IPS-11a (cell line): ENCODE results near the gene MED8.
"Not testable (repeated sequence)": the region's sequence is repeated elsewhere in the genome, so short reads cannot be mapped to it uniquely, and the experiment has no call there.

ENCODE experiments used
- H3K4me3 ChIP-seq: one replicate; pipeline ENCODE4 v1.5.1; 2013; ENCODE audit warnings: low read depth, low read length, control low read depth

The MED8 gene

DNA sequence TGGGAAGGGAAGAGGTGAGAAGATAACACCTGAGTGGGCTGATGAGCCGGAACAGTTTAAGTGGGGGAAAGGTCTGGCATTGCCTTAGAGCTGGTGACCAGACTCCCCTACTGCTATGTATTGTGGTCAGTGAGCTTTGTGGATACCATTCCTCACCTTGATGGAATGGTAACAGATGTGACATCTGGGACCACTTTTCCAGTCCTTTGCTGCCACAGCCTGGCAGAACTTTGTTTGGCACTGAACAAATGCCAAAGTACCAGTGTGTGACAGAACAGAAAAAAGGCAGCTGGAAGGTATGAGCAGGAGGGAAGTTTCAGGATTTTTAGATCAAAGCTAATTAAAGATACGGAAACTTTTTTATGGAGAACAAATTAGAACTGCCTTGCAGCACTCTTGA, 6.2 kb downstream of the MED8 start:
- no peak overlapping the region for H3K4me3 ChIP-seq

- H3K4me3 ChIP-seq: no peak overlapping the region
These were observed 7.4 kb downstream of the MED8 start for GRCh38 chr1:43382027-43382779.

DNA sequence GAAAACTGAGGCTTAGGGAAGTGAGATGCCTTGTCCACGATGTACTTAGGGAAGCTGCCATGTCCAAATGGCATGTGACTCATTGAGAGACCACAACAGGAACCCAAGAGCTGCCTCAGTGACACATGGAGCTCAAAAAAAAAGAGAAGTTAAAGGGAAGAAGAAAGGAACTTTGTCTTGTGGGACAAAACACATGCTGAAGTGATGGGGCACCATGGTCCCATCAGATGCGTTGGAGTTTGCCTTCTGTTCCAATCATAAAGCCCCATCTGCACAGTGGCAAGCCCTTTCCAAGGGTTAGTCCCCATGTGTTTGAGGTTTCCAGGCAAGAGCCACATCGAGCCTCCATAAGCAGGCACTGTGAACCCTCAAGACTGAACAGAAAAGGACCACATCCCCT, 8.0 kb downstream of the MED8 start:
- no peak overlapping the region for H3K4me3 ChIP-seq

GRCh38 chr1:43379476-43379875, 10.1 kb downstream of the MED8 start:
- H3K4me3 ChIP-seq: no peak overlapping the region

DNA sequence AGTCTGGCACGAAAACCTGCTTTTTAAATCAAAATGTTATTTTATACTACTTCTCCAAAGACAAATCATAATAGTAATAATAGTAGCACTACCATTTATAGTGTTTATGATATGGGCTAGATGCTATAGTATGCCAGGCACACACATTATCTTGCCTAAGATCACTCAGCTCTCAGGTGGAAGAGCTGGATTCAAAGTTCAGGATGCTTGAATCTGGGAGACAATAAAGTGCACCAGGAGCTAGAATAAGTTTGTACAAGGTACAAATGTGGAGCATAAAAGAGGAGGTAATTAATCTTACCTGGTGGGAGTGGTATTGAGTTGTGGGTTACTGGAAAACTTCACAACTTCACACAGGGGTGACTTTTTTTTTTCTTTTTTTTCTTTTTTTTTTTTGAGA, 11.8 kb downstream of the MED8 start:
- H3K4me3 ChIP-seq: no peak overlapping the region

DNA sequence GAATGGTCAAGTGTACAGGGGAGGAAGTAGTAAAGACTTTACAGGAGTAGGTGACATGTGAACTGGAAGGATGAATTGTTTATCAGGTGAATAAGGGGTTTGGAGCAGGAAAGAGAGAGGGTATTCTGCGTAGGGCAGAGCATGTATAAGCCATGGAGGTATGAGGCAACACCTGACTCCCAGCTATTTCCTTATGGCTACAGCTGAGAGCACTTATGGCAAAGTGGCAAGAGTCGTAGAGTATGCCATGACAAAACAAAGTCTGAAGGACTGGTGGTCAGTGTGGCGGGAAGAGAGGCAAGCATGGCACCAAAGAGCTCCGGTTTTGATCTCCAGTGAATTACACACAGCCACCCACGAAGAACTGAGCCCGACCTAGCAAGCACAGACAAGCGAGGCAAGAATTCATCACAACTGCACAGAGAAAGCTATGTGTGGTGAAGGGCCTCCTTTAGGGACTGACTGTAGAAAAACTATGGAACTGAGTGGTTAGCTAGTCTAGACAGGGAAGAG, 12.8 kb downstream of the MED8 start:
- no peak overlapping the region for H3K4me3 ChIP-seq

DNA sequence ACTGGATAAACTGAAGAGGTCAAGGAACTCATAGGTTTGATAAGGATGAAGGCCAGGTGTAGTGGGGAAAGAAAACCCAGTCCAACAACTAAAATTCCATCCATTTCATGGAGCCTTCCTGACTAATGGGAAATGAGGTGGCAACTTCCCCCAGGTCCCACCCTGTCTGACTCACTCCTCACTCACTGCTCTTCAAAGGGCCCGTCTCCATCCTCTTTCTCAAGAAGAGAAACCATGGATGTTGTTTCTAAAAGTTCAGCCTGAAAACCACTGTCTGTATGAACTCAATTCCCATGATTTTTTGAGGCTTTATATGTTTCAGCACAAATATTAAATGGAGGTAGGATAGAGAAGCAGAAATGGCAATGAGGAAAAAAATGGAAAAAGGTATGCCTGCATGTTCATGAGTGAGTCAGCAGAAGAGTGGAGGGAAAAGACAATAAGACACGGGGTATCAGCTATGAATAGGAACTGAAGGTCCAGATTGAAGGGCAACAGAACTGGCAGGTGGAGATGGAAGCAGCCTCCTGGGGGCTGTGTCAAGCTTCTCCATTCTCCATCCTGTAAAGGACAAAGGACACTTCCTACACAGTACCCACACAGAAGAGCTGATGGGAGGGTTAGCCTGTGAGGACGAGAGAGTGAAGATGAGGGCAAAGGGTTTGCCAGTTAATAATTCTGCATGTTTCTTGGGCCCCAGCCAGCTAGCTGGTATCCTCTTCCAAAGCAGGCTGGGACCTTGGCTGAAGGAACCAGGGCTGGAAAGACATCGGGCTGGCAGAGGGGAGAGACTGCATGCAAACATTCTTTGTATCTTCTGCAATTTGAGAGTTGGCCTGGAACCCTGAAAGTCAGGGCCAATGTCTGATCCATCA, 16.3 kb downstream of the MED8 start:
- no peak overlapping the region for H3K4me3 ChIP-seq

DNA sequence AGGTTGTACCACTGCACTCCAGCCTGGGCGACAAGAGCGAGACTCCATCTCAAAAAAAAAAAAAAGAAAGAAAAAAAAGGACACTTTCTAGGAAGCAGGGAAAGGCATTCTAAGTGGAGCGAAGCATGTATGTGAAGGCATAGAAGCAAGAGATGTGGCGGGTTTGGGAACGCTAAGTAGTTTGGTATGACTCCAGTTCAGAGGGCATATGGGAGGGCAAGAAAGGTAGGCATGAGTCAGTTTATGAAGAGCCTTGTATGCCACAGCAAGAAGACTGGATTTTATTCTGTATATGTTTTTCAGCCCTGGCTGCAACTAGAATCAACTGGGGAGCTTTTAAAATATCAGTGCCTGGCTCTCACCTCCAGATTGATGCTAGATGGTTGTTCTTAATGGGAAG, 17.4 kb downstream of the MED8 start:
- no peak overlapping the region for H3K4me3 ChIP-seq

DNA sequence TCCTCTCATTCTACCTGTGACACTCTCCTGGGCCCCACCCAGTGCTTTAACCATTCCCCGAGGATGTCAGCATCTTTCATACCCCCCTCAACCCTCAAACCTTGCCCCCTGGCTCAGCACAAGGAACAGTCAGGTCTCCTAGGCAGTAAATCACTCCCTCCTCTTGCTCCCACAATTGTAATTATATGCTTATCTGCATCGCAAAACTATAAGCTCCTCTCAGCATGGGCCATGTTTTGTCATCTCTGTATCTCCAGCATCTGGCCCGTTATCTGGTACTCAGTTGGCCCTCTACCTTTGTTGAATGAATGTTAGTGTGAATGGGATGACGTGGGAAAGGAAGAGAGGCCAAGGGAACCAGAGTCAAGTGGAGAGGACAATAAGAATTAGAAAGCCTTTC, 19.0 kb downstream of the MED8 start:
- no peak overlapping the region for H3K4me3 ChIP-seq

DNA sequence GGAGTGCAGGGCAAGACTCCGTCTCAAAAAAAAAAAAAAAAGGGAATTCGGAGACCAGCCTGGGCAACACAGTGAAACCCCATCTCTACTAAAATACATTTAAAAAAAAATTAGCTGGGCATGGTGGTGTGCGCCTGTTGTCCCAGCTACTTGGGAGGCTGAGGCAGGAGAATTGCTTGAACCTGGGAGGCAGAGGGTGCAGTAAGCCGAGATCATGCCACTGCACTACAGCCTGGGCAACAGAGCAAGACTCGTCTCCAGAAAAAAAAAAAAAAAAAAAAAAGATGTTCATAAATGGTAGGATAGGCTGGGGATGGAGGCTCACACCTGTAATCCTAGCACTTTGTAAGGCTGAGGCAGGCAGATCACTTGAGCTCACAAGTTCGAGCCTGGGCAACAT, 19.8 kb downstream of the MED8 start:
- H3K4me3 ChIP-seq: not testable (repeated sequence)

DNA sequence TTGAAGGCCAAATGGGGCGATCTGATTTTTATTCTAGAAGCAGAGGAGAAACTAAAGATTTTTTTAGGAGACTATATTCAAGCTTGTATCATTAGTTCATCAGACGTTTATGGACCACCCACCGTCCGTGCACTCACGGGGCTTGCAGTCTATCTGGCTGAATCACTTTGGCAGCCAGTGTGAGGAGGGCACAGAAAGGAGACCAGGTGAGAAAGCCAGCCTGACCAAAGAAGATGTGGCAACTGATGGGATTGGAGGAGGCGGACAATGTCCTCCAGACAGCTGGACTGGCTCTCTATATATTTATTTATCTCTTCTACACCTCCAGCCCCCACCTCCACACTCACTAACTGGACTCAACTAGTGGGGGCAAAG, 21.0 kb downstream of the MED8 start:
- H3K4me3 ChIP-seq: peak overlapping the region; percentile 39

- peak within 1 kb of the TSS; percentile 72 for H3K4me3 ChIP-seq
These were observed 21.5 kb downstream of the MED8 start, which contains the start of gene ELOVL1 for GRCh38 chr1:43367904-43368645. TSS of gene ELOVL1 (minus strand) at chr1:43368011. CDS start at chr1:43365609, 2,402 bp downstream.

GRCh38 chr1:43367026-43367903, 22.3 kb downstream of the MED8 start:
- peak overlapping the region; percentile 72 for H3K4me3 ChIP-seq

DNA sequence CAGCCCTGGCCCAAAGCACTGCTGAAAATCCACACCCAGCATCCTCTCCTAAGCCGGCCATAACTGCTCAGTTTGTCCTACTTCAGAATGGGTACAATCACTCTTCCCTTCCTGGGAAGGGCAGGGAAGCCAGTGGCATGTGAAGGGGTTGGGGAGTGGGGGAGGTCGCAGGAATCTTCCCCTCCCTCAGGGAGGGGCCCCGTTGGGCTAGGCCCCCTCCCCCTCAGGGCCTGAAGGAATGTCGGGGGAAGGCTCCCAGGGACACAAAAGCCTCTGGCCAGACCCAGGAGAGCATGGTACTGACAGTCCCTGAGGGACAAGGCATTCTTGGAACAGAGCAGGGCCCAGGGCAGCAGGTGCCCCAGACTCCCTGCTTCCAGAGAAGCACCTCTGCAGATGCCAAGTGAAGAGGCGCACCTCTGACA, 23.0 kb downstream of the MED8 start:
- peak overlapping the region; percentile 72 for H3K4me3 ChIP-seq

DNA sequence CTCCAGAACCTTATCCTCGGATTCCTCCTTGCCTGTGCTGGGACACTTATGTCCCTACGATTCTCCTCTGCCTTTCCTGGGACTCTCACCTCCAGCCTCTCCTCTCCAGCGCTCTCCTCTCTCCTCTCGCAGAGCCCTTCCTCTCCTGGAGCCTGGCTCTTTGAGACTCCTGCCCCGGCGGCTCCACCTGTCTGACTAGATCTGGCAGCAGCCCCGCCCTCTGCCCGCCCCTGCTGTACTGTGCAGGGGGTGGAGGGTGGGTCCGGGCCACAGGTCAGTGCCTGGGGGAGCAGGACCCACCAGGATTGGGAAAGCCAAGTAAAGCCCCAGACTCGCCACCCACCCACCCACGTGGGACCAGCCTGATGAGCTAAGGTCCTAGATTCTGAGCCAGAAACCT, 23.4 kb downstream of the MED8 start:
- no peak overlapping the region for H3K4me3 ChIP-seq

GRCh38 chr1:43365678-43366077, 23.9 kb downstream of the MED8 start:
- H3K4me3 ChIP-seq: no peak overlapping the region

- H3K4me3 ChIP-seq: no peak overlapping the region
These were observed 25.6 kb downstream of the MED8 start for GRCh38 chr1:43363935-43364525.

GRCh38 chr1:43363283-43363934, 26.2 kb downstream of the MED8 start:
- no peak overlapping the region for H3K4me3 ChIP-seq

- no peak overlapping the region for H3K4me3 ChIP-seq
These were observed 29.0 kb downstream of the MED8 start for GRCh38 chr1:43360616-43361015.
